ENCODE data around the gene MCM6.

MCM6 gene

GRCh38 chr2:135791418-135792190, 84.6 kb downstream of the MCM6 start:
- in situ Hi-C loops (cut with HindIII; ENCODE audit: low sequenced_read_pairs): no loop called here

- in situ Hi-C loops (cut with HindIII; ENCODE audit: low sequenced_read_pairs): no loop called here
Observed at GRCh38 chr2:135790423-135790822, 85.8 kb downstream of the MCM6 start.

Data from DLD1 (cell line).